Non-pigmented ciliary epithelial cell (primary cell): ENCODE data around the gene EHF.

ENCODE experiments used
- DNase-seq: peaks from one replicate; pipeline ENCODE4 v3.0.0-alpha.2; 2010; ENCODE audit warnings: low read depth

Gene EHF

GRCh38 chr11:34602245-34602644, 18.6 kb upstream of the EHF start:
- DNase-seq, result no peak

GRCh38 chr11:34603129-34604001, 17.5 kb upstream of the EHF start:
- DNase-seq, result no peak

GRCh38 chr11:34604145-34604544, 16.7 kb upstream of the EHF start:
- no peak for DNase-seq

GRCh38 chr11:34604911-34605310, 16.0 kb upstream of the EHF start:
- DNase-seq, result no peak

GRCh38 chr11:34605481-34606325, 15.2 kb upstream of the EHF start:
- no peak for DNase-seq

GRCh38 chr11:34606326-34607120, 14.4 kb upstream of the EHF start:
- DNase-seq, result no peak

GRCh38 chr11:34609187-34609751, 11.6 kb upstream of the EHF start:
- no peak for DNase-seq

GRCh38 chr11:34609850-34610249, 11.0 kb upstream of the EHF start:
- no peak for DNase-seq

GRCh38 chr11:34610324-34611041, 10.4 kb upstream of the EHF start:
- DNase-seq, result no peak

- no peak for DNase-seq
Measured at GRCh38 chr11:34613015-34613414, 7.9 kb upstream of the EHF start.

GRCh38 chr11:34613552-34614056, 7.3 kb upstream of the EHF start:
- DNase-seq, result no peak

GRCh38 chr11:34614344-34615104, 6.4 kb upstream of the EHF start:
- DNase-seq, result no peak

- no peak for DNase-seq
Measured at GRCh38 chr11:34616086-34616485, 4.8 kb upstream of the EHF start.

- no peak for DNase-seq
Measured at GRCh38 chr11:34616830-34617504, 3.9 kb upstream of the EHF start.

GRCh38 chr11:34618406-34618805, 2.5 kb upstream of the EHF start:
- DNase-seq, result no peak

GRCh38 chr11:34619062-34619516, 1.8 kb upstream of the EHF start:
- DNase-seq, result no peak

GRCh38 chr11:34620202-34620601, 691 bp upstream of the EHF start:
- DNase-seq, result no peak

- no peak for DNase-seq
Measured at GRCh38 chr11:34621876-34622275, 983 bp downstream of the EHF start.

GRCh38 chr11:34623463-34623862, 2.6 kb downstream of the EHF start:
- DNase-seq, result no peak

GRCh38 chr11:34624069-34624468, 3.2 kb downstream of the EHF start:
- DNase-seq, result no peak
